Gastrocnemius medialis (tissue), 4 donors: ENCODE measurements around the gene TUBB4B.

Source experiments
- POLR2A ChIP-seq, 2 donors: fragments of 450-650 bp; IDR thresholded peaks; one replicate each; pipeline ENCODE4 v1.6.1; 2017; ENCODE audit warnings: antibody characterized with exemption in 2 of 2, mild to moderate bottlenecking in 2 of 2, moderate library complexity in 2 of 2
- TF ChIP-seq, protein P1 (sequence below), 5 experiments: fragments of 450-650 bp in 3 of 5; fragments of 200-600 bp in 2 of 5; sonication (generic) in 2 of 5; IDR thresholded peaks in 4 of 5; conservative IDR thresholded peaks in 1 of 5; 1 replicate in 4 of 5; 2 replicates in 1 of 5; pipeline ENCODE4 v1.5.1; 2016 to 2019; ENCODE audit warnings: antibody characterized with exemption in 5 of 5, mild to moderate bottlenecking in 3 of 5, moderate library complexity in 3 of 5

- TF ChIP-seq, protein P1, sequence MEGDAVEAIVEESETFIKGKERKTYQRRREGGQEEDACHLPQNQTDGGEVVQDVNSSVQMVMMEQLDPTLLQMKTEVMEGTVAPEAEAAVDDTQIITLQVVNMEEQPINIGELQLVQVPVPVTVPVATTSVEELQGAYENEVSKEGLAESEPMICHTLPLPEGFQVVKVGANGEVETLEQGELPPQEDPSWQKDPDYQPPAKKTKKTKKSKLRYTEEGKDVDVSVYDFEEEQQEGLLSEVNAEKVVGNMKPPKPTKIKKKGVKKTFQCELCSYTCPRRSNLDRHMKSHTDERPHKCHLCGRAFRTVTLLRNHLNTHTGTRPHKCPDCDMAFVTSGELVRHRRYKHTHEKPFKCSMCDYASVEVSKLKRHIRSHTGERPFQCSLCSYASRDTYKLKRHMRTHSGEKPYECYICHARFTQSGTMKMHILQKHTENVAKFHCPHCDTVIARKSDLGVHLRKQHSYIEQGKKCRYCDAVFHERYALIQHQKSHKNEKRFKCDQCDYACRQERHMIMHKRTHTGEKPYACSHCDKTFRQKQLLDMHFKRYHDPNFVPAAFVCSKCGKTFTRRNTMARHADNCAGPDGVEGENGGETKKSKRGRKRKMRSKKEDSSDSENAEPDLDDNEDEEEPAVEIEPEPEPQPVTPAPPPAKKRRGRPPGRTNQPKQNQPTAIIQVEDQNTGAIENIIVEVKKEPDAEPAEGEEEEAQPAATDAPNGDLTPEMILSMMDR (IDR thresholded peaks at IDR 0.05 in 4 of 5, conservative IDR thresholded peaks at IDR 0.05 in 1 of 5) = no peak
- no peak for TF ChIP-seq POLR2A (IDR thresholded peaks at IDR 0.05)
Measured at GRCh38 chr9:137228506-137228967, 12.6 kb upstream of the TUBB4B start.
